Measurements from ENCODE around the gene DUSP28. TPM values are rescaled to one million over a fixed set of nuclear protein-coding genes. Genes with fewer than 3 reads are reported as not detected.

DUSP28 gene
- total and polyA plus RNA-seq, 2 of the 8 experiments (the other 6 are each of a cell fraction or from before 2014, with no cell fraction given): 2.1 to 2.3 TPM

DNA sequence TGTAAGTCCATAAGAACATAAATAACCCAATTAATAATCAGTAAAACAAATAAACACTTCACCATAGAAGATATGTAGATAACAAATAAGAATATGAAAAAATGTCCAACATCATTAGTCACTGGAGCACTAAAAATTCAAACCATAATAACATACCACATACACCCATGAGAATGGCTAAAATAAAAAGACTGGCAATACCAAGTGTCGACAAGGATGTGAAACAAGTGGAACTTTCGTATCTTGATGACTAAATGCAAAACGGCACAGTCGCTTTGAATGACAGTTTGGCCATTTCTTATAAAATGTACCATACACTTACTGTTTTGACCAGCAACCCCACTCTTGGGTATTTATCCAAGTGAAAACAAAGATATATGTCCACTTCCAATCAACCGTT is 29.1 kb upstream of the DUSP28 start:
- Histone ChIP-seq H3K4me1 (replicated peaks in 1 of 4; ENCODE audit: control insufficient read depth in 3 of 4, insufficient read depth in 4 of 4, low read length in 3 of 4) (no peaks in the 10 kb centered on the region), H3K4me2 (ENCODE audit: insufficient read depth in 1 of 2, low read depth in 2 of 2, low read length in 2 of 2) (no peak overlapping the region), H2BK15ac (ENCODE audit: low read length) (no peak overlapping the region), H3K79me2 (ENCODE audit: control insufficient read depth in 1 of 2, insufficient read depth in 2 of 2, low read length in 2 of 2) (no peaks in the 10 kb centered on the region), H3K9me3 (ENCODE audit: insufficient read depth in 2 of 2, low read depth in 1 of 2, low read length in 1 of 2) (peaks cover 26 to 47% of the 10 kb centered on the region in 2 experiments), H3K79me1 (ENCODE audit: low read depth, low read length) (no peaks in the 10 kb centered on the region), H3K27me3 (replicated peaks in 1 of 4; ENCODE audit: control insufficient read depth in 3 of 4, extremely low read depth in 1 of 4, insufficient read depth in 3 of 4, low read length in 3 of 4) (no peaks in the 10 kb centered on the region), H2BK12ac (ENCODE audit: low read depth, low read length) (no peak overlapping the region), H2AFZ (ENCODE audit: low read length) (no peak overlapping the region), H4K91ac (replicated peaks; ENCODE audit: insufficient read length, low read length) (no peak overlapping the region), H3K4ac (replicated peaks; ENCODE audit: insufficient read length, low read depth, low read length) (no peak overlapping the region), H3K4me3 (ENCODE audit: extremely low read depth in 1 of 4, insufficient read depth in 2 of 4, low read depth in 3 of 4, low read length in 4 of 4) (no peak overlapping the region), H2BK5ac (ENCODE audit: low read depth, low read length) (no peak overlapping the region), H3K18ac (ENCODE audit: extremely low read depth, low read length) (no peak overlapping the region), H3K56ac (replicated peaks; ENCODE audit: insufficient read length, low read depth, low read length) (no peak overlapping the region), H4K5ac (ENCODE audit: insufficient read length, low read depth, low read length) (no peak overlapping the region), H4K20me1 (replicated peaks in 1 of 2; ENCODE audit: control insufficient read depth in 1 of 2, insufficient read depth in 2 of 2, low read length in 2 of 2) (peaks cover 0 to 1% of the 10 kb centered on the region in 2 experiments), H2AK5ac (ENCODE audit: low read depth, low read length) (no peak overlapping the region), H3K9ac (replicated peaks in 1 of 4; ENCODE audit: extremely low read depth in 1 of 4, low read depth in 3 of 4, low read length in 3 of 4) (no peak overlapping the region), H3K14ac (ENCODE audit: insufficient read length) (no peak overlapping the region), H3K23ac (ENCODE audit: insufficient read length) (no peak overlapping the region), H3K36me3 (ENCODE audit: control insufficient read depth in 2 of 4, insufficient read depth in 4 of 4, low read length in 3 of 4) (no peaks in the 10 kb centered on the region; a peak in 3 of 8 replicates), H3K23me2 (ENCODE audit: low read depth, low read length) (peaks cover 7% of the 10 kb centered on the region; the same call in 1 of the 2 replicates), H2BK20ac (ENCODE audit: low read length) (no peak overlapping the region), H3K27ac (ENCODE audit: low read depth, low read length) (no peak overlapping the region), H4K8ac (ENCODE audit: extremely low read depth, insufficient read depth, low read length) (no peak overlapping the region), H2BK120ac (replicated peaks; ENCODE audit: low read depth, low read length) (no peak overlapping the region)
- DNase-seq (ENCODE audit: low read depth in 1 of 2, low spot score in 2 of 2) (no peak), FAIRE-seq (no peak)
- ChIA-PET CTCF (ENCODE audit: partially characterized antibody) (no interaction called here), POLR2A (ENCODE audit: partially characterized antibody) (no interaction called here)
- 89% methylated on average over 5 of the region's 5 CpGs; no CpG with 5 or more reads in 1 of the 2 experiments for WGBS, 2 experiments (ENCODE audit: extremely low coverage in 1 of 2, insufficient coverage in 1 of 2, insufficient read length in 1 of 2, insufficient replicate concordance in 2 of 2, low coverage in 1 of 2, low lambda C conversion rate in 2 of 2, missing lambda C conversion rate in 1 of 2)
- TF ChIP-seq SIRT6 (IDR thresholded peaks at IDR 0.05; ENCODE audit: low read length) (no peak), JUND (IDR thresholded peaks at IDR 0.05; ENCODE audit: low read length) (no peak), MAX (IDR thresholded peaks at IDR 0.05) (no peak), SIX5 (IDR thresholded peaks at IDR 0.05; ENCODE audit: low read depth, low read length) (no peak), SP4 (IDR thresholded peaks at IDR 0.05; ENCODE audit: low read length) (no peak), BACH1 (IDR thresholded peaks at IDR 0.05; ENCODE audit: low read length) (no peak), TAF1 (IDR thresholded peaks at IDR 0.05; ENCODE audit: low read depth, low read length) (no peak), GTF2F1 (IDR thresholded peaks at IDR 0.05; ENCODE audit: borderline replicate concordance, low read depth, low read length) (no peak), RNF2 (IDR thresholded peaks at IDR 0.05; ENCODE audit: borderline replicate concordance, low read depth, low read length, missing control alignments, poor library complexity, severe bottlenecking) (no peak), SP1 (IDR thresholded peaks at IDR 0.05; ENCODE audit: low read depth, low read length) (no peak), TBP (IDR thresholded peaks at IDR 0.05; ENCODE audit: low read depth, low read length) (no peak)

Measured in H1 (cell line).